Uterus (tissue), 2 donors: ENCODE data around the gene PHYHIPL.

Experiments
- CTCF ChIP-seq, 4 experiments: fragments of 200-600 bp in 2 of 4; fragments of 450-650 bp in 2 of 4; sonication (generic) in 2 of 4; IDR thresholded peaks; one replicate each; pipeline ENCODE4 v1.5.1; 2016 to 2019; ENCODE audit warnings: antibody characterized with exemption in 4 of 4, mild to moderate bottlenecking in 2 of 4, moderate library complexity in 1 of 4
- POLR2A ChIP-seq, 2 donors: fragments of 450-650 bp; IDR thresholded peaks; one replicate each; pipeline ENCODE4 v1.6.1; 2016; ENCODE audit warnings: antibody characterized with exemption in 2 of 2, mild to moderate bottlenecking in 1 of 2, moderate library complexity in 1 of 2

GRCh38 chr10:59175538-59176240 is 754 bp upstream of the PHYHIPL start:
- TF ChIP-seq CTCF (IDR thresholded peaks at IDR 0.05) (no peak), POLR2A (IDR thresholded peaks at IDR 0.05) (no peak)
